AG10803 (cell line): ENCODE results near the gene SEC24B.

Experiments used
- DNase-seq: peaks from one replicate; pipeline ENCODE4 v3.0.0; 2010; ENCODE audit warnings: low read depth
- H3K4me3 ChIP-seq: 2 replicates; pipeline ENCODE4 v1.5.1; 2011; ENCODE audit warnings: mild to moderate bottlenecking, low read length, control low read depth
- CTCF ChIP-seq: conservative IDR thresholded peaks from 2 replicates; pipeline ENCODE4 v1.5.1; 2011; ENCODE audit warnings: mild to moderate bottlenecking, low read length, control low read depth, inconsistent platforms

Gene SEC24B

GRCh38 chr4:109433205-109434006, at the start of gene SEC24B:
SEC24B (plus strand) TSS chr4:109433815; CDS start chr4:109433870, 55 bp downstream.
- peak; percentile 49 for TF ChIP-seq CTCF
- DNase-seq = peak; percentile 78

DNA sequence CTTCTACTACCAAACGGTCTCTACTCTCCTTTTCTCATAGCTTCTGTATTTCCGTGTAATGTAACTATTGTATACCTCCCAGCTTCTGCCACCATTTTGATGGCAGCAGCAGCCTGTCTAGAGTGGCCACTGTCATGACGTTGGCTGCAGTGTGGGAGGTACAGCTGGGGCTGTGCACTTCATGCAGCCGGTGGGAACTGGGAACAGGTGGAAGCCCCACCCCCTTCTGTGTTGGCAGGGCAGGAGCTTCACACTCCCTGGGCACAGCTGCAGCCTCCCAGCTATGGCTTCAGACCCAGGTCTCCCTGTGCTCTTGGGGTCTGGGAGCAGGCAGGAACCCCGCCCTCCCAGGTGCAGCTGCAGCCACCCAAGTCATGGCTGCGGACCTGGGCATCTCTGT, 49.8 kb upstream of the SEC24B start:
- H3K4me3 ChIP-seq = no peak overlapping the region
- DNase-seq = no peak
- no peak for TF ChIP-seq CTCF

More at GRCh38 chr4:109433205-109434006, at the start of gene SEC24B:
- H3K4me3 ChIP-seq = peak within 1 kb of the TSS; percentile 81

- TF ChIP-seq CTCF = no peak
- DNase-seq = no peak
- no peak overlapping the region for H3K4me3 ChIP-seq
These were observed 48.4 kb upstream of the SEC24B start for GRCh38 chr4:109385260-109385659.

GRCh38 chr4:109389369-109390114, 44.1 kb upstream of the SEC24B start:
- peak; percentile 6 for DNase-seq
- H3K4me3 ChIP-seq = no peak overlapping the region
- no peak for TF ChIP-seq CTCF

DNA sequence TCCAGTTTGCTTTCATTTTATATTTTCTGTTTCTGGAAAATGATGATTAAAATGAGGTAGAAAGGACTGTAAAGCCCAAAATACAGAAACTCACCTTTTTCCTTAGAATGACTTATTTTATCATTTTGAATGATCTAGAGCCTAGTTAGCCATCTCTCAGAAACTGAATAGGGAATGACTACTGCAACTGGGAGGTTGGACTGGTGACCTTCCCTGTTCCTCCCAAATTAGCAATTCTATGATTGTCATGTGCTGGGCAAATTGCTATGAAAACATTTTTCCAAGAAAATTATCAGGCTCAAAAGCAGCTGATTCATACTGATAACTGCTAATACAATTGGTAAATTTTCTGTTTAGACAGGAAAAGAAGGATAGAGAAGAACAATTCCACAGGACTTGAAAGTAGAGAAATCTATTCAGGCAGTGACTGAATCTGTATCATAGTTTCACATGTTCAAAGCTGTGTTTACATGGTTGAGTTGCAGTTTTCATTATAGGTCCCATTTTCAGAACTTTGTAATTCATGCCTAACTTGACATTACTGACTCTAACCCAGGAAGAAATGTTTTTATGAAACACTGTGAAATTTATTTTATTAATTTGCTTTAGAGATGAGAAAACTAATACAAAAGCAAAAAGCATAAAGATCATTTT, 43.4 kb upstream of the SEC24B start:
- H3K4me3 ChIP-seq = no peak overlapping the region
- no peak for TF ChIP-seq CTCF
- no peak for DNase-seq

GRCh38 chr4:109395694-109396093, 37.9 kb upstream of the SEC24B start:
- DNase-seq = no peak
- TF ChIP-seq CTCF = no peak

More at GRCh38 chr4:109395694-109396093, 37.9 kb upstream of the SEC24B start:
- no peak overlapping the region for H3K4me3 ChIP-seq
